Renal pelvis (tissue), 12 donors: ENCODE results near the gene ZDHHC17. TPM values are rescaled to one million over a fixed set of nuclear protein-coding genes. Genes with fewer than 3 reads are reported as not detected.
A peak's percentile ranks its signal among the peaks of the same experiment; 100 is the strongest.
"Not testable (repeated sequence)": the region's sequence is repeated elsewhere in the genome, so short reads cannot be mapped to it uniquely, and the experiment has no call there.

ENCODE experiments used
- DNase-seq: peaks from one replicate; pipeline ENCODE4 v3.0.0-alpha.2; 2013
- long read RNA-seq, 16 experiments: transcript quantifications; one replicate each; lab custom pipeline, GENCODE V29; 2026
- polyA plus RNA-seq, 3 donors: library from polyadenylated mRNA; unstranded; fragments of 120-200 nt; gene quantifications; one replicate each; pipeline ENCODE4 v1.2.1, GENCODE V29; 2013; ENCODE audit not compliant: insufficient read length in 3 of 3

ZDHHC17 gene
- 10 to 100 TPM; 50.6 to 81.8 (median 77.8) TPM for polyA plus RNA-seq
- long read RNA-seq, donor 1, partial matches to known transcripts, result 7 of 8 reads
- long read RNA-seq, donor 1, other reads (novel, unspliced or antisense), result 0 of 8 reads
- long read RNA-seq, donor 2, full-length matches to known transcripts, result 5 of 27 reads
- long read RNA-seq, donor 2, partial matches to known transcripts, result 22 of 27 reads
- long read RNA-seq, donor 2, other reads (novel, unspliced or antisense), result 0 of 27 reads
- long read RNA-seq, donor 3, full-length matches to known transcripts, result 4 of 18 reads
- long read RNA-seq, donor 3, partial matches to known transcripts, result 14 of 18 reads
- long read RNA-seq, donor 3, other reads (novel, unspliced or antisense), result 0 of 18 reads
- long read RNA-seq, donor 4, full-length matches to known transcripts, result 3 of 3 reads
- long read RNA-seq, donor 4, partial matches to known transcripts, result 0 of 3 reads
- long read RNA-seq, donor 4, other reads (novel, unspliced or antisense), result 0 of 3 reads
- long read RNA-seq, donor 5, full-length matches to known transcripts, result 3 of 3 reads
- long read RNA-seq, donor 5, partial matches to known transcripts, result 0 of 3 reads
- long read RNA-seq, donor 5, other reads (novel, unspliced or antisense), result 0 of 3 reads
- long read RNA-seq, donor 6, full-length matches to known transcripts, result 6 of 191 reads
- long read RNA-seq, donor 6, partial matches to known transcripts, result 80 of 191 reads
- long read RNA-seq, donor 6, other reads (novel, unspliced or antisense), result 105 of 191 reads
- long read RNA-seq, donor 7, full-length matches to known transcripts, result 5 of 5 reads
- long read RNA-seq, donor 7, partial matches to known transcripts, result 0 of 5 reads
- long read RNA-seq, donor 7, other reads (novel, unspliced or antisense), result 0 of 5 reads
- long read RNA-seq, donor 8, full-length matches to known transcripts, result 2 of 14 reads
- long read RNA-seq, donor 8, partial matches to known transcripts, result 12 of 14 reads
- long read RNA-seq, donor 8, other reads (novel, unspliced or antisense), result 0 of 14 reads
- long read RNA-seq, donor 9, full-length matches to known transcripts, result 2 of 190 reads
- long read RNA-seq, donor 9, partial matches to known transcripts, result 56 of 190 reads
- long read RNA-seq, donor 9, other reads (novel, unspliced or antisense), result 132 of 190 reads
- long read RNA-seq, donor 10, partial matches to known transcripts, result 0 of 1 reads
- long read RNA-seq, donor 10, other reads (novel, unspliced or antisense), result 0 of 1 reads
- long read RNA-seq, donor 11, full-length matches to known transcripts, result 2 of 2 reads
- long read RNA-seq, donor 11, partial matches to known transcripts, result 0 of 2 reads
- long read RNA-seq, donor 11, other reads (novel, unspliced or antisense), result 0 of 2 reads
- long read RNA-seq, donor 12, full-length matches to known transcripts, result 9 of 28 reads
- long read RNA-seq, donor 12, partial matches to known transcripts, result 19 of 28 reads
- long read RNA-seq, donor 12, other reads (novel, unspliced or antisense), result 0 of 28 reads
- long read RNA-seq, donor 13, partial matches to known transcripts, result 0 of 1 reads
- long read RNA-seq, donor 13, other reads (novel, unspliced or antisense), result 0 of 1 reads
- long read RNA-seq, donor 14, result 0 reads
- long read RNA-seq, donor 15, full-length matches to known transcripts, result 3 of 3 reads
- long read RNA-seq, donor 15, partial matches to known transcripts, result 0 of 3 reads
- long read RNA-seq, donor 15, other reads (novel, unspliced or antisense), result 0 of 3 reads
- long read RNA-seq, donor 16, partial matches to known transcripts, result 41 of 44 reads
- long read RNA-seq, donor 16, other reads (novel, unspliced or antisense), result 0 of 44 reads

- peak; percentile 93 for DNase-seq
Measured at GRCh38 chr12:76763746-76764675, at the start of gene ZDHHC17. Gene ZDHHC17 (plus strand): TSS chr12:76764115. CDS start chr12:76764237, 122 bp downstream.

GRCh38 chr12:76714415-76714814 is 49.5 kb upstream of the ZDHHC17 start:
- DNase-seq, result no peak

- DNase-seq, result no peak
Measured at GRCh38 chr12:76714861-76715260, 49.1 kb upstream of the ZDHHC17 start.

- DNase-seq, result no peak
Measured at GRCh38 chr12:76715332-76715731, 48.6 kb upstream of the ZDHHC17 start.

- DNase-seq, result no peak
Measured at GRCh38 chr12:76717314-76717713, 46.6 kb upstream of the ZDHHC17 start.

- DNase-seq, result no peak
Measured at GRCh38 chr12:76719171-76720041, 44.5 kb upstream of the ZDHHC17 start.

GRCh38 chr12:76720068-76720467 is 43.8 kb upstream of the ZDHHC17 start:
- no peak for DNase-seq

- DNase-seq, result no peak
Measured at GRCh38 chr12:76726626-76727025, 37.3 kb upstream of the ZDHHC17 start.

- DNase-seq, result not testable (repeated sequence)
Measured at GRCh38 chr12:76732188-76732587, 31.7 kb upstream of the ZDHHC17 start.

- DNase-seq, result not testable (repeated sequence)
Measured at GRCh38 chr12:76737689-76738088, 26.2 kb upstream of the ZDHHC17 start.

- DNase-seq, result no peak
Measured at GRCh38 chr12:76738824-76739579, 24.9 kb upstream of the ZDHHC17 start.

GRCh38 chr12:76739896-76740295 is 24.0 kb upstream of the ZDHHC17 start:
- DNase-seq, result no peak

GRCh38 chr12:76740501-76740900 is 23.4 kb upstream of the ZDHHC17 start:
- no peak for DNase-seq

GRCh38 chr12:76745343-76745742 is 18.6 kb upstream of the ZDHHC17 start:
- no peak for DNase-seq

- DNase-seq, result no peak
Measured at GRCh38 chr12:76746516-76746915, 17.4 kb upstream of the ZDHHC17 start.

- DNase-seq, result no peak
Measured at GRCh38 chr12:76747245-76747644, 16.7 kb upstream of the ZDHHC17 start.

GRCh38 chr12:76755829-76756379 is 8.0 kb upstream of the ZDHHC17 start:
- DNase-seq, result no peak
